GM21737 (cell line): Measurements from ENCODE around the gene HIBADH.
"Not testable (repeated sequence)": the region's sequence is repeated elsewhere in the genome, so short reads cannot be mapped to it uniquely, and the experiment has no call there.

Experiments used
- ATAC-seq: cut with Tn5 transposase; IDR thresholded peaks from one replicate; pipeline ENCODE4 v1.9.1; 2021; ENCODE audit warnings: mild to moderate bottlenecking, moderate library complexity; ENCODE audit not compliant: unreplicated experiment

Gene HIBADH

DNA sequence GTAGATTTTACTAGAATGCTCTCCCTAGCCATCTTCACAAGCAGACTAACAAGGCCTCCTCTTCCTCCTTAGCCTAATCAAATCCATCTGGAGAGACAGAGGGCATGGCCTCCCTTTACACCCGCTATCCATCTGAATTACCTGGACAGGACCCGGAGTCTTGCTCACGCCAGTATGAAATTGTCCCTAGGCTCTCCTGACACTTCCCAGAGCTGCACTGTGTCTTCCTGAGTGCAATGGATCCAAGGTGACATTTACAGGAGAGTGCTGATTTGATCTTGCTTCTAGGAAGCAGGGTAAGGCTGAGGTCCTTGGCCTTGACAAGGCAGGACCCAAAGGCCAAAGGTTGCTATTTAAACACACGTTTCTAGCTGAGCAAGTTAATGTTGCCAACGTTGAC is 147.8 kb downstream of the HIBADH start:
- no peak for ATAC-seq

GRCh38 chr7:27513885-27514284 is 148.8 kb downstream of the HIBADH start:
- no peak for ATAC-seq

- not testable (repeated sequence) for ATAC-seq
Measured at GRCh38 chr7:27511370-27511769, 151.3 kb downstream of the HIBADH start.

DNA sequence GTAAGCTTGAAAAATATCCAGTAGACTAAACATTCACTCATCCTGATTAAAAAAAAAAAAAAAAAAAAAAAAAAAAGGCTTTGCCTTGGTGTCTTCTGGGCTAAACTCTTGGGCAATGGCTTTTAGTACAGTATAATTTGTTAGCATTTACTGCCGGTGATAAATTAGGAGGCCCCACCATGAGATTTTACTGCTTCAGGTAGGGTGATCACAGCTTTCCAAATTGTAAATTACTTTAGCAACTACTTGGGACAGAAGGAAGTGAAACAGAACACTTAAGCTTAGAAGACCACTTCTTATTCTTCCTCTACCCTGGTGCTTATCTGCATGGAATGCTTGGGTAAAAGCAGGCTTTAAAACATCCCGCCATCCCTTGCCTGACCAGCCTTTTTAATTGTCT is 152.1 kb downstream of the HIBADH start:
- ATAC-seq = no peak

DNA sequence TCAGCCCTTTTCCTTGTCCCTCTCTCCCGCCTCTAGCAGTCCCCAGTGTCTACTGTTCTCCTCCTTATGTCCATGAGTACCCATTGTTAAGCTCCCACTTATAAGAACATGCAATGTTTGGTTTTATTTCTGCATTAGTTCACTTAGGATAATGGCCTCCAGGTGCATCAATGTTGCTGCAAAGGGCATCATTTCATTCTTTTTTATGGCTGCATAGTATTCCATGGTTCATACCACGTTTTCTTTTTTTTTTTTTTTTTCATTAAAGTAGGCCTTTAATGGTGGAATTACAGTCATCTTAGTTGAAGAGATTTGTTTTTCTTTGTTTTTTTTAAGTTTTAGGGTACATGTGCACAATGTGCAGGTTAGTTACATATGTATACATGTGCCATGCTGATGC is 160.8 kb downstream of the HIBADH start:
- ATAC-seq = not testable (repeated sequence)

DNA sequence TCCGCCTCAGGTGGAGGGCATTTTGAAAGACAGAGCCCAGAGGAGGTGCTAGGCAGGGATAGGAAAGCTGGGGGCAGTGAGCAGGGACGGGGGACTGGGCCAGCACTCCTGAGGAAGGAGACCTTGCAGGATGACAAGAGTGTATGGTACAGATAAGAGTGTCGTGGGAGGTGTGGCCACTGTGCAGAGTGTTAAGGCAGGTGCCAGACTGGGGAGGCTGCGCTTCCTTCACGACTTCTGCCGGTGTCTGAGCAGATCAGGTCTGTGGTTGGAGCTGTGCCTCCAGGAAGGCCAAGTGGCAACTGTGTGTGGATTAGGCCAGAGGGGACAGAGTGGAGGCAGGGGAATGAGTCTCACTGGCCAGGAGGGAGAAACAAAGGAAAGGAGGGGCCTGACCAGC is 161.7 kb downstream of the HIBADH start:
- no peak for ATAC-seq

DNA sequence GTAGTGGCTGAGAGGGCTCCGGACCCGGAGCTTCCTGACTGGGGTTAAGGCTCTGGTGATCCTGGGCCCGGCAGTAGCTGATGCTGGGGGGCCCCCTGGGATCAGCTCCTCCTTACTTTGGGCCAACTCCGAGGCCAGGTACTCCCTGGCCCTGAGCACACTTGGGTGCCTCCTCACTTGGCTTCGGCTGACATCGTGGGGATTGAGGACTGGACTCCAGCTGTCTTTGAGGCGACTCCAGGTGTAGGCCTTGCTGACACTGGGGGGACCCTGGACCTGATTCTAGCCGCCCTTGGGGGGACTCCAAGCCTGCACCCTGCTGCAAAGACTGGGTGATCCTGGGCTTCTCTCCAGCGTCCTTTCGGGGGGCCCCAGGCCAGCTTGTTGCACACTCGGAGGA is 170.5 kb downstream of the HIBADH start:
- ATAC-seq = no peak

DNA sequence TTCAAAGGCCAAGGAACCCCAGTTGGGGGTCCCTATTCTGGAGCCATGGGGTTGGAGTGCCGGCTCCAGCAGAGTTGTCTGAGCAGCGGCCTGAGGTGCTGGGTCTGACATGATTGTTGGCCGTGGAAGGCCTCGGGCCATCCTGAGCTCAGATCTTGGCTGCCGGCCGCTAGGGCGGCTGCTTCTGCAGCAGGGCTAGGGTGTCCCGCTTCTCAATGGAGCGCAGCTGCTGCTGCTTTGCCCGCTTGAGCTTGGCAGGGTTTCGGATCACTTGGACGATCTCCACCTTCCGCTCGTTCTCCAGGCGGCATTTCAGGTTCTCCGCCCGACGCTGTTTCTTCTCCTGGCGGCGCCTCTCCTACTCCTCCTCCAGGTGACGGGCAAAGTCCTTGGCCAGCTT is 171.1 kb downstream of the HIBADH start:
- ATAC-seq = no peak

- no peak for ATAC-seq
Measured at GRCh38 chr7:27487509-27487908, 175.2 kb downstream of the HIBADH start.

DNA sequence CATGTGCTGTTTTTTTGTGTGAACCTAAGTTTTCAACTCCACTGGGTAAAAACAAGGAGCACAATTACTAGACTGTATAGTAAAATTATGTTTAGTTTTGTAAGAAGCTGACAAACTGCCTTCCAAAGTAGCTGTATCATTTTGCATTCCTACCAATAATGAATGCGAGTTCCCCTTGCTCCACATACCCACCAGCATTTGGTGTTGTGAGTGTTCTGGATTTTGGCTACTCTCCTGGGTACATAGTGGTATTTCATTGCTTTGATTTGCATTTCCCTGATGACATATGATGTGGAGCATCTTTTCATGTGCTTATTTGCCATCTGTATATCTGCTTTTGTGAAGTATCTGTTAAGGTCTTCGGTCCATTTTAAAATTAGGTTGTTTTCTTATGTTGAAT is 178.2 kb downstream of the HIBADH start:
- no peak for ATAC-seq

DNA sequence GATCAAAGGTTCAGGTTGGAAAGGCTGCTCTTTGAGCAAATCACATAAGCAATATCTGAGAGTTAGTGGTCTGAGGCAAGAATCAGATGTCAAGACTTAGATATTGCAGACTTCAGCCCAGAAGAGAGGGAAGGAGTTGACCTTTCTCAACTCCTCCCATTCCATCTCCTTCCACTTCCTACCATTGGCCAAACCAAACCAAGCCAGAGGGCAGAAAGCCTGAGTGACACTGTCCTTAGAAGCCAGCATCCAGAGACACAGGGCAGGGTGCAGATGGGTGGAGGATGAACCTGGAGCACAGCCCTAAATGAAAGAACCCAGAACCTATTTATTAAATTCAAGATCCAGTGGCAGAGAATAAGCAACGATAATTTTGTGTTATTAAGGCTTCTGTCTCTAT is 180.5 kb downstream of the HIBADH start:
- ATAC-seq = no peak

- no peak for ATAC-seq
Measured at GRCh38 chr7:27478556-27478955, 184.1 kb downstream of the HIBADH start.

GRCh38 chr7:27478084-27478483 is 184.6 kb downstream of the HIBADH start:
- ATAC-seq = no peak

GRCh38 chr7:27476493-27476892 is 186.2 kb downstream of the HIBADH start:
- no peak for ATAC-seq
